HG02970 (cell line): ENCODE results near the gene RFLNA.
"Not testable (repeated sequence)": the region's sequence is repeated elsewhere in the genome, so short reads cannot be mapped to it uniquely, and the experiment has no call there.

Experiments used
- ATAC-seq: cut with Tn5 transposase; IDR thresholded peaks from one replicate; pipeline ENCODE4 v1.9.1; 2021; ENCODE audit warnings: mild to moderate bottlenecking, moderate library complexity, moderate number of reproducible peaks; ENCODE audit not compliant: unreplicated experiment, low FRiP score

Gene RFLNA

GRCh38 chr12:124317400-124317799, 22.5 kb downstream of the RFLNA start:
- no peak for ATAC-seq

GRCh38 chr12:124318278-124319020, 23.6 kb downstream of the RFLNA start:
- ATAC-seq = no peak

- ATAC-seq = no peak
These were observed 24.6 kb downstream of the RFLNA start for GRCh38 chr12:124319368-124320050.

GRCh38 chr12:124321040-124321481, 26.2 kb downstream of the RFLNA start:
- no peak for ATAC-seq

GRCh38 chr12:124321556-124322270, 26.8 kb downstream of the RFLNA start:
- ATAC-seq = no peak

- ATAC-seq = no peak
These were observed 27.5 kb downstream of the RFLNA start for GRCh38 chr12:124322271-124322998.

GRCh38 chr12:124322999-124323328, 28.1 kb downstream of the RFLNA start:
- ATAC-seq = not testable (repeated sequence)

- no peak for ATAC-seq
These were observed 29.1 kb downstream of the RFLNA start for GRCh38 chr12:124323771-124324530.

GRCh38 chr12:124324803-124325705, 30.2 kb downstream of the RFLNA start:
- ATAC-seq = no peak

GRCh38 chr12:124326104-124326503, 31.2 kb downstream of the RFLNA start:
- no peak for ATAC-seq

GRCh38 chr12:124326871-124327270, 32.0 kb downstream of the RFLNA start:
- ATAC-seq = no peak

- ATAC-seq = no peak
These were observed 32.6 kb downstream of the RFLNA start for GRCh38 chr12:124327362-124328043.

- no peak for ATAC-seq
These were observed 33.2 kb downstream of the RFLNA start for GRCh38 chr12:124328116-124328515.

- no peak for ATAC-seq
These were observed 33.7 kb downstream of the RFLNA start for GRCh38 chr12:124328636-124329035.

GRCh38 chr12:124332058-124332672, 37.3 kb downstream of the RFLNA start:
- no peak for ATAC-seq

- no peak for ATAC-seq
These were observed 38.0 kb downstream of the RFLNA start for GRCh38 chr12:124332900-124333299.

GRCh38 chr12:124333724-124334123, 38.8 kb downstream of the RFLNA start:
- ATAC-seq = no peak

- ATAC-seq = no peak
These were observed 39.4 kb downstream of the RFLNA start for GRCh38 chr12:124334266-124334665.
